ENCODE measurements around the gene ERGIC1.

Gene ERGIC1

GRCh38 chr5:172856336-172856735 lies 22.3 kb downstream of the ERGIC1 start:
- H3K27ac ChIP-seq (ENCODE audit: low read length): no peak overlapping the region
- DNase-seq: no peak
- H3K79me2 ChIP-seq (ENCODE audit: low read length): peaks cover 100% of the 10 kb centered on the region
- H3K27me3 ChIP-seq (replicated peaks; ENCODE audit: insufficient read depth, low read length): no peaks in the 10 kb centered on the region
- H4K20me1 ChIP-seq (ENCODE audit: insufficient read depth, low read length): peaks cover 93% of the 10 kb centered on the region
- H3K4me3 ChIP-seq (ENCODE audit: low read length): no peak overlapping the region
- H2AFZ ChIP-seq (ENCODE audit: low read length): no peak overlapping the region
- TF ChIP-seq EZH2phosphoT487 (IDR thresholded peaks at IDR 0.05; ENCODE audit: low read length): no peak
- TF ChIP-seq, protein P1, sequence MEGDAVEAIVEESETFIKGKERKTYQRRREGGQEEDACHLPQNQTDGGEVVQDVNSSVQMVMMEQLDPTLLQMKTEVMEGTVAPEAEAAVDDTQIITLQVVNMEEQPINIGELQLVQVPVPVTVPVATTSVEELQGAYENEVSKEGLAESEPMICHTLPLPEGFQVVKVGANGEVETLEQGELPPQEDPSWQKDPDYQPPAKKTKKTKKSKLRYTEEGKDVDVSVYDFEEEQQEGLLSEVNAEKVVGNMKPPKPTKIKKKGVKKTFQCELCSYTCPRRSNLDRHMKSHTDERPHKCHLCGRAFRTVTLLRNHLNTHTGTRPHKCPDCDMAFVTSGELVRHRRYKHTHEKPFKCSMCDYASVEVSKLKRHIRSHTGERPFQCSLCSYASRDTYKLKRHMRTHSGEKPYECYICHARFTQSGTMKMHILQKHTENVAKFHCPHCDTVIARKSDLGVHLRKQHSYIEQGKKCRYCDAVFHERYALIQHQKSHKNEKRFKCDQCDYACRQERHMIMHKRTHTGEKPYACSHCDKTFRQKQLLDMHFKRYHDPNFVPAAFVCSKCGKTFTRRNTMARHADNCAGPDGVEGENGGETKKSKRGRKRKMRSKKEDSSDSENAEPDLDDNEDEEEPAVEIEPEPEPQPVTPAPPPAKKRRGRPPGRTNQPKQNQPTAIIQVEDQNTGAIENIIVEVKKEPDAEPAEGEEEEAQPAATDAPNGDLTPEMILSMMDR (IDR thresholded peaks at IDR 0.05; ENCODE audit: low read length): no peak
- no peak for TF ChIP-seq EZH2 (optimal IDR thresholded peaks at IDR 0.05; ENCODE audit: low read depth, low read length)
- H3K36me3 ChIP-seq (replicated peaks; ENCODE audit: insufficient read depth, low read length): no peaks in the 10 kb centered on the region; the same call in 1 of the 2 replicates
- no peak overlapping the region for H3K9ac ChIP-seq (ENCODE audit: low read length)
- no peaks in the 10 kb centered on the region for H3K4me1 ChIP-seq (ENCODE audit: low read length)
- no peaks in the 10 kb centered on the region for H3F3A ChIP-seq (ENCODE audit: insufficient read depth, low read length)
- H3K9me3 ChIP-seq (replicated peaks; ENCODE audit: insufficient read depth, low read length): no peaks in the 10 kb centered on the region
- H3K4me2 ChIP-seq (ENCODE audit: low read depth, low read length): no peak overlapping the region
- H3K9me2 ChIP-seq (replicated peaks; ENCODE audit: insufficient read depth, low read length): no peaks in the 10 kb centered on the region

DNA sequence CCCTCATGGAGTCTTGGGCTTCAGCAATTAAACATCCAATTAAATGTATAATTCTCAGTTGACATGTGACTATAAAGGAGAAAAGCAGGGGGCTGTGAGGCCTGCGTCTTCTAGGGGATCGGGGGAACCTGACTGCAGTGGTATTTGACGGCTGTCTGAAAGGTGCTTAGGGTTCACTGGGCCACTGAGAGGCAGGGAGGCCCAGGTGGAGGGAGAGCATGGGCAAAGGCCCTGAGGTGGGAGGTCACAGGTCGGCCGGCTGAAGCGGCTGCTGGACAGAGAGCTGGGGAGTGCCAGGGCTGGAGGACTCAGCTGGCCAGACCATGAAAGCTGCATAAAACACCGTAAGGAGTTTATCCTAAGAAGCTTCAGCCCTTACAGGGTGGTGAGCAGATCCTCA lies 23.9 kb downstream of the ERGIC1 start:
- Histone ChIP-seq H3K9ac (ENCODE audit: low read length) (no peak overlapping the region), H3K4me1 (ENCODE audit: low read length) (no peaks in the 10 kb centered on the region), H3K4me2 (ENCODE audit: low read depth, low read length) (no peak overlapping the region), H3K79me2 (ENCODE audit: low read length) (peaks cover 99% of the 10 kb centered on the region), H3K9me2 (replicated peaks; ENCODE audit: insufficient read depth, low read length) (no peaks in the 10 kb centered on the region), H4K20me1 (ENCODE audit: insufficient read depth, low read length) (peaks cover 85% of the 10 kb centered on the region), H3K9me3 (replicated peaks; ENCODE audit: insufficient read depth, low read length) (no peaks in the 10 kb centered on the region), H2AFZ (ENCODE audit: low read length) (no peak overlapping the region), H3K36me3 (replicated peaks; ENCODE audit: insufficient read depth, low read length) (no peaks in the 10 kb centered on the region; the same call in 1 of the 2 replicates), H3K27me3 (replicated peaks; ENCODE audit: insufficient read depth, low read length) (no peaks in the 10 kb centered on the region), H3K4me3 (ENCODE audit: low read length) (no peak overlapping the region), H3F3A (ENCODE audit: insufficient read depth, low read length) (no peaks in the 10 kb centered on the region), H3K27ac (ENCODE audit: low read length) (no peak overlapping the region)
- DNase-seq: no peak
- TF ChIP-seq, protein P1 (IDR thresholded peaks at IDR 0.05; ENCODE audit: low read length): no peak
- TF ChIP-seq EZH2 (optimal IDR thresholded peaks at IDR 0.05; ENCODE audit: low read depth, low read length) (no peak), EZH2phosphoT487 (IDR thresholded peaks at IDR 0.05; ENCODE audit: low read length) (no peak)

- Histone ChIP-seq H3K4me1 (ENCODE audit: low read length) (no peaks in the 10 kb centered on the region), H3K9me3 (replicated peaks; ENCODE audit: insufficient read depth, low read length) (no peaks in the 10 kb centered on the region), H4K20me1 (ENCODE audit: insufficient read depth, low read length) (peaks cover 80% of the 10 kb centered on the region), H3K4me2 (ENCODE audit: low read depth, low read length) (no peak overlapping the region), H2AFZ (ENCODE audit: low read length) (no peak overlapping the region), H3K79me2 (ENCODE audit: low read length) (peaks cover 99% of the 10 kb centered on the region), H3K9ac (ENCODE audit: low read length) (no peak overlapping the region), H3K27ac (ENCODE audit: low read length) (no peak overlapping the region), H3F3A (ENCODE audit: insufficient read depth, low read length) (no peaks in the 10 kb centered on the region), H3K9me2 (replicated peaks; ENCODE audit: insufficient read depth, low read length) (no peaks in the 10 kb centered on the region), H3K27me3 (replicated peaks; ENCODE audit: insufficient read depth, low read length) (no peaks in the 10 kb centered on the region), H3K4me3 (ENCODE audit: low read length) (no peak overlapping the region), H3K36me3 (replicated peaks; ENCODE audit: insufficient read depth, low read length) (no peaks in the 10 kb centered on the region; the same call in 1 of the 2 replicates)
- no peak for DNase-seq
- no peak for TF ChIP-seq EZH2 (optimal IDR thresholded peaks at IDR 0.05; ENCODE audit: low read depth, low read length)
These were observed 24.5 kb downstream of the ERGIC1 start for GRCh38 chr5:172858511-172858989.

DNA sequence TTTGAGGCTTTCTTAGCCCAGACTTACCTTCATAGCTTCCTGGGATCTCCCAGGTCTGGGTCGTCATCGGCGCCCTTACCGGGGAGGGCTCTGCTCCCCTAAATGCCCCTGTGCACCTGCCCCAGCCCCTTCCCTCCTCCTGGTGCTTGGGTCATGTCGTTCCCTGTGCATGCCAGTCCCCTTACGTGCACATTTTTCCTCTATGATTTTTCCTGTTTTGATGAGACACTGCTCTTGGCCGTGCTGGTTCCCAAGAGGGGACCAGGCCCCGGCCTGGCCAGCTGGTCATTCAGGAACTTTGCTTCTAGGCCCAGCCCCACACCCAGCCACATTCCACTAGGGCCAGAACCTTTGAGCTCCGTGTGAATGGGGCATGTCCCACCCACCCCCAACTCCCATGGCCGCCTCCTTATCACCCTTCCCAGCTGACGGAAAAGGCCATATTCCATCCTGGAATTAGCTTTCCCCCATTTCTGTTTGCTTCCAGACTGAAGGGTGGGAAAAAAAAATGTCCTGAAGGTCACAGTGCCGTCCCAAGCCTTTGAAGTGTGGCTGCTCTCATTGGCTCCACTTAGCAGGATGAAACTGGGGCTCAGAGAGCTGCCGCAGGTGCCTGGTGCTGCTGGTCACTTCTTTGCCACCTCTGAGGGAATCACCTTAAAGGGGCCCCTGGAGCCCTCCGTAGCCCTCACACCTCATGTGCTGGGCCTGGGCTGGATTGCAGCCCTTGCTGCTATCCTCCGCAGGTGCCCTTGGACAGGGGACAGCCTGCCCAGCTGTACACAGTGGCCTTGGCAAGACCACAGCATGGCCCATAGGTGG lies 25.1 kb downstream of the ERGIC1 start:
- H3K9me2 ChIP-seq (replicated peaks; ENCODE audit: insufficient read depth, low read length): no peaks in the 10 kb centered on the region
- H3K79me2 ChIP-seq (ENCODE audit: low read length): peaks cover 99% of the 10 kb centered on the region
- H3K27me3 ChIP-seq (replicated peaks; ENCODE audit: insufficient read depth, low read length): no peaks in the 10 kb centered on the region
- no peak for TF ChIP-seq EZH2phosphoT487 (IDR thresholded peaks at IDR 0.05; ENCODE audit: low read length)
- no peak for TF ChIP-seq EZH2 (optimal IDR thresholded peaks at IDR 0.05; ENCODE audit: low read depth, low read length)
- H3K9ac ChIP-seq (ENCODE audit: low read length): no peak overlapping the region
- no peaks in the 10 kb centered on the region for H3F3A ChIP-seq (ENCODE audit: insufficient read depth, low read length)
- H3K4me1 ChIP-seq (ENCODE audit: low read length): no peaks in the 10 kb centered on the region
- no peaks in the 10 kb centered on the region for H3K9me3 ChIP-seq (replicated peaks; ENCODE audit: insufficient read depth, low read length)
- no peak for DNase-seq
- H4K20me1 ChIP-seq (ENCODE audit: insufficient read depth, low read length): peaks cover 75% of the 10 kb centered on the region
- no peaks in the 10 kb centered on the region; the same call in 1 of the 2 replicates for H3K36me3 ChIP-seq (replicated peaks; ENCODE audit: insufficient read depth, low read length)
- H3K4me3 ChIP-seq (ENCODE audit: low read length): no peak overlapping the region
- no peak overlapping the region for H2AFZ ChIP-seq (ENCODE audit: low read length)
- H3K4me2 ChIP-seq (ENCODE audit: low read depth, low read length): no peak overlapping the region
- H3K27ac ChIP-seq (ENCODE audit: low read length): no peak overlapping the region
